Gastrocnemius medialis (tissue), 4 donors: ENCODE results near the gene MRTFA.

Experiments
- POLR2A ChIP-seq, 2 donors: fragments of 450-650 bp; IDR thresholded peaks; one replicate each; pipeline ENCODE4 v1.6.1; 2017; ENCODE audit warnings: antibody characterized with exemption in 2 of 2, mild to moderate bottlenecking in 2 of 2, moderate library complexity in 2 of 2
- TF ChIP-seq, protein P1 (sequence below), 5 experiments: fragments of 450-650 bp in 3 of 5; fragments of 200-600 bp in 2 of 5; sonication (generic) in 2 of 5; IDR thresholded peaks in 4 of 5; conservative IDR thresholded peaks in 1 of 5; 1 replicate in 4 of 5; 2 replicates in 1 of 5; pipeline ENCODE4 v1.5.1; 2016 to 2019; ENCODE audit warnings: antibody characterized with exemption in 5 of 5, mild to moderate bottlenecking in 3 of 5, moderate library complexity in 3 of 5

DNA sequence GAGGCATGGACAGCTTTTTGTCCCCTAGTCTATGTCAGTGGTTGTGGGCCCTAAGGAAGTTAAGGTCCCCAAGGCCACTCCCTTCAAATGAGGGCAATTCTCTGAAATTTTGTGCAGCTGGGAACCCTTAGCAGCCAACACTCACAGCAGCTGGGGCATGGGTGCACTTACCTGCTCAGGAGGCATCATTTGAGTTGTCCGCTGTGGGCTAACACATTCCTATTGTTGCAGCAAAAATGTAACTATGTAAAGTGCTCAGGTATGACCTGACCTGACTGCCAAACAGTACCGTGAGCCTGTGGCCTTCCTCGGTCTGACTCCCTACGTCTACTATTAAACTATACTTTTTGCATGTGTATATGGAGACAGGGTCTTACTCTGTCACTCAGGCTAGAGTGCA lies 5.8 kb upstream of the MRTFA start:
- TF ChIP-seq POLR2A (IDR thresholded peaks at IDR 0.05) = no peak
- TF ChIP-seq, protein P1, sequence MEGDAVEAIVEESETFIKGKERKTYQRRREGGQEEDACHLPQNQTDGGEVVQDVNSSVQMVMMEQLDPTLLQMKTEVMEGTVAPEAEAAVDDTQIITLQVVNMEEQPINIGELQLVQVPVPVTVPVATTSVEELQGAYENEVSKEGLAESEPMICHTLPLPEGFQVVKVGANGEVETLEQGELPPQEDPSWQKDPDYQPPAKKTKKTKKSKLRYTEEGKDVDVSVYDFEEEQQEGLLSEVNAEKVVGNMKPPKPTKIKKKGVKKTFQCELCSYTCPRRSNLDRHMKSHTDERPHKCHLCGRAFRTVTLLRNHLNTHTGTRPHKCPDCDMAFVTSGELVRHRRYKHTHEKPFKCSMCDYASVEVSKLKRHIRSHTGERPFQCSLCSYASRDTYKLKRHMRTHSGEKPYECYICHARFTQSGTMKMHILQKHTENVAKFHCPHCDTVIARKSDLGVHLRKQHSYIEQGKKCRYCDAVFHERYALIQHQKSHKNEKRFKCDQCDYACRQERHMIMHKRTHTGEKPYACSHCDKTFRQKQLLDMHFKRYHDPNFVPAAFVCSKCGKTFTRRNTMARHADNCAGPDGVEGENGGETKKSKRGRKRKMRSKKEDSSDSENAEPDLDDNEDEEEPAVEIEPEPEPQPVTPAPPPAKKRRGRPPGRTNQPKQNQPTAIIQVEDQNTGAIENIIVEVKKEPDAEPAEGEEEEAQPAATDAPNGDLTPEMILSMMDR (IDR thresholded peaks at IDR 0.05 in 4 of 5, conservative IDR thresholded peaks at IDR 0.05 in 1 of 5) = no peak
